ENCODE measurements around the gene FOLR2.
"Not testable (repeated sequence)": the region's sequence is repeated elsewhere in the genome, so short reads cannot be mapped to it uniquely, and the experiment has no call there.

Gene FOLR2

GRCh38 chr11:72240461-72241290, 24.1 kb downstream of the FOLR2 start:
- DNase-seq (ENCODE audit: low spot score), result no peak

GRCh38 chr11:72241291-72241781, 24.7 kb downstream of the FOLR2 start:
- DNase-seq (ENCODE audit: low spot score), result no peak

GRCh38 chr11:72242141-72242540, 25.5 kb downstream of the FOLR2 start:
- no peak for DNase-seq (ENCODE audit: low spot score)

GRCh38 chr11:72243173-72244059, 26.8 kb downstream of the FOLR2 start:
- DNase-seq (ENCODE audit: low spot score), result no peak

GRCh38 chr11:72244060-72244360, 27.4 kb downstream of the FOLR2 start, which contains the start of gene PHOX2A:
TSS of gene PHOX2A (minus strand) at chr11:72244176. CDS start at chr11:72244004, 172 bp downstream.
- no peak for DNase-seq (ENCODE audit: low spot score)

- DNase-seq (ENCODE audit: low spot score), result no peak
Observed at GRCh38 chr11:72244361-72245262, 28.0 kb downstream of the FOLR2 start.

GRCh38 chr11:72245263-72245816, 28.7 kb downstream of the FOLR2 start:
- DNase-seq (ENCODE audit: low spot score), result no peak

- DNase-seq (ENCODE audit: low spot score), result no peak
Observed at GRCh38 chr11:72247584-72247983, 31.0 kb downstream of the FOLR2 start.

GRCh38 chr11:72249961-72250360, 33.4 kb downstream of the FOLR2 start:
- DNase-seq (ENCODE audit: low spot score), result no peak

- DNase-seq (ENCODE audit: low spot score), result no peak
Observed at GRCh38 chr11:72250661-72251464, 34.3 kb downstream of the FOLR2 start.

- DNase-seq (ENCODE audit: low spot score), result no peak
Observed at GRCh38 chr11:72251614-72252013, 35.0 kb downstream of the FOLR2 start.

GRCh38 chr11:72253392-72253791, 36.8 kb downstream of the FOLR2 start:
- no peak for DNase-seq (ENCODE audit: low spot score)

GRCh38 chr11:72254299-72254993, 37.9 kb downstream of the FOLR2 start:
- no peak for DNase-seq (ENCODE audit: low spot score)

- DNase-seq (ENCODE audit: low spot score), result no peak
Observed at GRCh38 chr11:72257570-72257969, 41.0 kb downstream of the FOLR2 start.

GRCh38 chr11:72259490-72259889, 42.9 kb downstream of the FOLR2 start:
- DNase-seq (ENCODE audit: low spot score), result no peak

GRCh38 chr11:72260574-72260973, 44.0 kb downstream of the FOLR2 start:
- DNase-seq (ENCODE audit: low spot score), result no peak

- DNase-seq (ENCODE audit: low spot score), result no peak
Observed at GRCh38 chr11:72263361-72263760, 46.8 kb downstream of the FOLR2 start.

- no peak for DNase-seq (ENCODE audit: low spot score)
Observed at GRCh38 chr11:72265951-72266350, 49.4 kb downstream of the FOLR2 start.

GRCh38 chr11:72266960-72267359, 50.4 kb downstream of the FOLR2 start:
- not testable (repeated sequence) for DNase-seq (ENCODE audit: low spot score)
